B cell (primary cell): ENCODE results near the gene HS1BP3.

Experiments used
- CTCF ChIP-seq: fragments of 200-600 bp; IDR thresholded peaks from one replicate; pipeline ENCODE4 v1.8.0; 2022; ENCODE audit warnings: antibody characterized with exemption, mild to moderate bottlenecking
- EZH2 ChIP-seq: IDR thresholded peaks from 2 replicates; pipeline ENCODE4 v1.6.1; 2012; ENCODE audit warnings: borderline replicate concordance, low read depth, mild to moderate bottlenecking, moderate library complexity, low read length; ENCODE audit not compliant: insufficient read depth, poor library complexity, severe bottlenecking

- TF ChIP-seq CTCF = no peak
- TF ChIP-seq EZH2 = no peak
These were observed 13.1 kb upstream of the HS1BP3 start for GRCh38 chr2:20664071-20664390.
